ENCODE data around the gene PHF19. TPM values are rescaled to one million over a fixed set of nuclear protein-coding genes. Genes with fewer than 3 reads are reported as not detected.

PHF19 gene
- total and polyA plus RNA-seq, 2 donors (not counting 3 experiments of a cell fraction or from before 2014, with no cell fraction given), result 102 to 153 TPM

DNA sequence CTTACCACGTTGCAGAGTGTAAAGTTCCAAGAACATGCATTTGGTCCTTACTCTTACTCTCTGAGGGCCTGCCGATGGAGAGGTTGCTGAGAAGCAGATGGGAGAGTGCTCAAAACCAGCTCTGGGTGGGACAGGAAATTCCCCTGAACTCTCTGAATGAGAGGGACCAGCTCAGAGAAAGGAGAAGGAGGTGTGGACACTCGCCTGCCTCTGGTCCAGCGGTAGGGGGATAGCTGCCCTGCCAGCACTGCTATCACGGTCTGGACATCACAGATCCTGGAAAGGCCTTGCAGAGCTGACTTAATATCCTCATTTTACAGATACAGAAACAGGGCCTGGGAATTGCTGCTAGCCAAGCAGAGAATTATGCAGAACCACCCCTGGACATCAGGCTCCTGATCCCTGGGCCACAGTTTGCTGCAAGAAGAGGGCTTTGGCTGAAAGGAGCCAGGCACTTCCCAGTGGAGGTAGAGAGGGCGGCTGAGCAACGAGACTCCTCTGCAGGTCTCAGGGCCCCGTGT lies 44.7 kb upstream of the PHF19 start:
- dilution Hi-C loops (cut with MboI; ENCODE audit: extremely low pct_ligation_motif_present, low sequenced_read_pairs), result no loop called here
- no peak for DNase-seq (ENCODE audit: low read depth, low spot score)
- POLR2A ChIA-PET, result no interaction called here

More for the DNA sequence above, 44.7 kb upstream of the PHF19 start:
- H2AFZ ChIP-seq (ENCODE audit: low read depth, low read length), result no peak overlapping the region
- intact Hi-C loops (cut with micrococcal nuclease), result no loop called here
- no peak overlapping the region for H3K4me3 ChIP-seq (replicated peaks in 1 of 3; ENCODE audit: insufficient read depth in 1 of 3, low read depth in 1 of 3, low read length in 3 of 3)
- peaks cover 8% of the 10 kb centered on the region for H3K4me1 ChIP-seq (ENCODE audit: control insufficient read depth, extremely low read depth, insufficient read depth, low read length)
- no peaks in the 10 kb centered on the region for H3K9me3 ChIP-seq (replicated peaks; ENCODE audit: control insufficient read depth, insufficient read depth, low read length)
- no peaks in the 10 kb centered on the region for H4K20me1 ChIP-seq (replicated peaks; ENCODE audit: control insufficient read depth, extremely low read depth, insufficient read depth, low read length)
- no TSS peak for BruUV-seq (replicated peaks)
- no peaks in the 10 kb centered on the region for H3K79me2 ChIP-seq (ENCODE audit: control insufficient read depth, insufficient read depth, low read length)
- TF ChIP-seq POLR2A (IDR thresholded peaks at IDR 0.05; ENCODE audit: low read depth, low read length), result no peak
- TF ChIP-seq, protein P1, sequence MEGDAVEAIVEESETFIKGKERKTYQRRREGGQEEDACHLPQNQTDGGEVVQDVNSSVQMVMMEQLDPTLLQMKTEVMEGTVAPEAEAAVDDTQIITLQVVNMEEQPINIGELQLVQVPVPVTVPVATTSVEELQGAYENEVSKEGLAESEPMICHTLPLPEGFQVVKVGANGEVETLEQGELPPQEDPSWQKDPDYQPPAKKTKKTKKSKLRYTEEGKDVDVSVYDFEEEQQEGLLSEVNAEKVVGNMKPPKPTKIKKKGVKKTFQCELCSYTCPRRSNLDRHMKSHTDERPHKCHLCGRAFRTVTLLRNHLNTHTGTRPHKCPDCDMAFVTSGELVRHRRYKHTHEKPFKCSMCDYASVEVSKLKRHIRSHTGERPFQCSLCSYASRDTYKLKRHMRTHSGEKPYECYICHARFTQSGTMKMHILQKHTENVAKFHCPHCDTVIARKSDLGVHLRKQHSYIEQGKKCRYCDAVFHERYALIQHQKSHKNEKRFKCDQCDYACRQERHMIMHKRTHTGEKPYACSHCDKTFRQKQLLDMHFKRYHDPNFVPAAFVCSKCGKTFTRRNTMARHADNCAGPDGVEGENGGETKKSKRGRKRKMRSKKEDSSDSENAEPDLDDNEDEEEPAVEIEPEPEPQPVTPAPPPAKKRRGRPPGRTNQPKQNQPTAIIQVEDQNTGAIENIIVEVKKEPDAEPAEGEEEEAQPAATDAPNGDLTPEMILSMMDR (IDR thresholded peaks at IDR 0.05; ENCODE audit: extremely low read depth in 1 of 2, insufficient read depth in 1 of 2, low read depth in 1 of 2, low read length in 2 of 2), result no peak
- TF ChIP-seq POLR2AphosphoS5 (IDR thresholded peaks at IDR 0.05; ENCODE audit: insufficient read depth, low read depth, low read length), result no peak
- TF ChIP-seq FOS (IDR thresholded peaks at IDR 0.05; ENCODE audit: borderline replicate concordance, insufficient read depth, low read length), result no peak
- TF ChIP-seq EZH2 (IDR thresholded peaks at IDR 0.05; ENCODE audit: borderline replicate concordance, low read depth, low read length, severe bottlenecking), result no peak
- no peak for TF ChIP-seq MYC (IDR thresholded peaks at IDR 0.05; ENCODE audit: low read depth, low read length)
- no peak for TF ChIP-seq JUN (IDR thresholded peaks at IDR 0.05; ENCODE audit: borderline replicate concordance, insufficient read depth, insufficient read length, low read depth)
- TF ChIP-seq, protein P2, sequence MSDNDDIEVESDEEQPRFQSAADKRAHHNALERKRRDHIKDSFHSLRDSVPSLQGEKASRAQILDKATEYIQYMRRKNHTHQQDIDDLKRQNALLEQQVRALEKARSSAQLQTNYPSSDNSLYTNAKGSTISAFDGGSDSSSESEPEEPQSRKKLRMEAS (IDR thresholded peaks at IDR 0.05; ENCODE audit: insufficient read depth, insufficient read length), result no peak
- TF ChIP-seq GATA2 (IDR thresholded peaks at IDR 0.05; ENCODE audit: insufficient read depth, insufficient read length, low read depth, low read length), result no peak
- no peaks in the 10 kb centered on the region for H3K9me1 ChIP-seq (replicated peaks; ENCODE audit: control insufficient read depth, extremely low read depth, insufficient read depth, low read length)
- FAIRE-seq, result no peak
- no peak overlapping the region for H3K4me2 ChIP-seq (ENCODE audit: insufficient read depth, low read length)
- no peak overlapping the region for H3K9ac ChIP-seq (replicated peaks; ENCODE audit: extremely low read depth, insufficient read depth, low read length)
- no peaks in the 10 kb centered on the region for H3K27me3 ChIP-seq (ENCODE audit: control insufficient read depth in 2 of 2, insufficient read depth in 2 of 2, low read length in 2 of 2)
- no peak overlapping the region for H3K27ac ChIP-seq (ENCODE audit: insufficient read depth, low read depth, low read length)
- CTCF ChIA-PET, result no interaction called here
- no peaks in the 10 kb centered on the region for H3K36me3 ChIP-seq (ENCODE audit: control insufficient read depth in 2 of 2, extremely low read depth in 1 of 2, insufficient read depth in 2 of 2, low read length in 2 of 2)
